Measurements from ENCODE around the gene CALML3. TPM values are rescaled to one million over a fixed set of nuclear protein-coding genes. Genes with fewer than 3 reads are reported as not detected.

Gene CALML3
- total RNA-seq, 1 experiment from 2014 or later, result not detected

DNA sequence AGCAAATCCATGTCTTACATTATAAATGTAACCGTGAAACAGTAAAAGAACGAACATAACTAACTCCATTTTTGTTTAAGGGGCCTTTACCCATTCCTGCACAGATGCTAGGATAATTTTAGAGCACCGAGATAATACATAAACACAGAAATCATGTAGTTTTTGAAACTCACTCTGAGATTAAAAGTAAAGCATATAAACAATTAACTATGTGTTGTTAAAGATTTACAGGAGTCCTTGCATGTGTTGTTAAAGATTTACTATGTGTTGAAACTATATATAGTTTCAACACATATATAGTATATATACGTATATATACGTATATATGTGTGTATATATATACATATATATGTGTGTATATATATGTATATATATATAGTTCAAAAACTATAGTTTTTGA is 7.2 kb upstream of the CALML3 start:
- H3K4me1 Mint-ChIP-seq, result peaks cover 2 to 15% of the 10 kb centered on the region in 2 experiments; a peak in 2 of 4 replicates
- WGBS (ENCODE audit: extremely low coverage, insufficient read length, low lambda C conversion rate), result no CpG with 5 or more reads among the region's 5 CpGs
- H2BK120ac ChIP-seq (ENCODE audit: low read depth, low read length, poor library complexity, severe bottlenecking), result no peak overlapping the region

More for the DNA sequence above, 7.2 kb upstream of the CALML3 start:
- H4K8ac ChIP-seq (replicated peaks; ENCODE audit: insufficient read length, low read depth, low read length), result no peak overlapping the region
- H2BK20ac ChIP-seq (ENCODE audit: low read depth, low read length, poor library complexity, severe bottlenecking), result no peak overlapping the region
- no peaks in the 10 kb centered on the region for H3K27me3 ChIP-seq (ENCODE audit: insufficient read depth, low read length)
- Mint-ChIP-seq H3K36me3 (ENCODE audit: insufficient read depth in 1 of 3, low read depth in 3 of 3) (peaks cover 5 to 20% (median 11%) of the 10 kb centered on the region in 3 experiments; a peak in 5 of 7 replicates), H3K27ac (no peak overlapping the region), H3K4me3 (no peak overlapping the region), H3K27me3 (ENCODE audit: low read depth) (peaks cover 5% of the 10 kb centered on the region), H3K9me3 (peaks cover 24 to 25% of the 10 kb centered on the region in 2 experiments)
- no peaks in the 10 kb centered on the region for H3K23me2 ChIP-seq (ENCODE audit: insufficient read length, low read depth, low read length, poor library complexity, severe bottlenecking)
- no peak overlapping the region for H3K4me2 ChIP-seq (ENCODE audit: insufficient read depth, insufficient read length, low read length)
- H3T11ph ChIP-seq (ENCODE audit: low read length), result no peak overlapping the region
- no peak overlapping the region for H3K14ac ChIP-seq (ENCODE audit: insufficient read depth, low read length)
- H3K9me3 ChIP-seq (ENCODE audit: control insufficient read depth, low read depth, low read length), result no peaks in the 10 kb centered on the region
- H3K56ac ChIP-seq (ENCODE audit: insufficient read length, low read depth, low read length), result no peak overlapping the region
- H4K91ac ChIP-seq (ENCODE audit: insufficient read length, low read depth, low read length), result no peak overlapping the region
- TF ChIP-seq, protein P1, sequence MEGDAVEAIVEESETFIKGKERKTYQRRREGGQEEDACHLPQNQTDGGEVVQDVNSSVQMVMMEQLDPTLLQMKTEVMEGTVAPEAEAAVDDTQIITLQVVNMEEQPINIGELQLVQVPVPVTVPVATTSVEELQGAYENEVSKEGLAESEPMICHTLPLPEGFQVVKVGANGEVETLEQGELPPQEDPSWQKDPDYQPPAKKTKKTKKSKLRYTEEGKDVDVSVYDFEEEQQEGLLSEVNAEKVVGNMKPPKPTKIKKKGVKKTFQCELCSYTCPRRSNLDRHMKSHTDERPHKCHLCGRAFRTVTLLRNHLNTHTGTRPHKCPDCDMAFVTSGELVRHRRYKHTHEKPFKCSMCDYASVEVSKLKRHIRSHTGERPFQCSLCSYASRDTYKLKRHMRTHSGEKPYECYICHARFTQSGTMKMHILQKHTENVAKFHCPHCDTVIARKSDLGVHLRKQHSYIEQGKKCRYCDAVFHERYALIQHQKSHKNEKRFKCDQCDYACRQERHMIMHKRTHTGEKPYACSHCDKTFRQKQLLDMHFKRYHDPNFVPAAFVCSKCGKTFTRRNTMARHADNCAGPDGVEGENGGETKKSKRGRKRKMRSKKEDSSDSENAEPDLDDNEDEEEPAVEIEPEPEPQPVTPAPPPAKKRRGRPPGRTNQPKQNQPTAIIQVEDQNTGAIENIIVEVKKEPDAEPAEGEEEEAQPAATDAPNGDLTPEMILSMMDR (conservative IDR thresholded peaks at IDR 0.05), result no peak
- no peaks in the 10 kb centered on the region for H4K20me1 ChIP-seq (ENCODE audit: control insufficient read depth, insufficient read depth, insufficient read length)
- no peak overlapping the region for H3K23ac ChIP-seq (ENCODE audit: insufficient read length, low read depth, low read length)
- H2AK5ac ChIP-seq (ENCODE audit: insufficient read length, low read length), result no peak overlapping the region
- H3K79me1 ChIP-seq (ENCODE audit: insufficient read depth, low read depth, low read length, poor library complexity, severe bottlenecking), result no peaks in the 10 kb centered on the region
- no peak overlapping the region for H2BK15ac ChIP-seq (ENCODE audit: low read depth, low read length)
- H2BK5ac ChIP-seq (ENCODE audit: insufficient read length, low read length), result no peak overlapping the region
- no peak overlapping the region for H3K27ac ChIP-seq (ENCODE audit: insufficient read length, low read depth, low read length)
- H3K18ac ChIP-seq (ENCODE audit: insufficient read length, low read depth, low read length), result no peak overlapping the region
- no peak overlapping the region for H4K5ac ChIP-seq (ENCODE audit: insufficient read length, low read depth, low read length)
- no peak overlapping the region for H3K4ac ChIP-seq (ENCODE audit: low read depth, low read length)
- H2AFZ ChIP-seq (ENCODE audit: low read length), result no peak overlapping the region
- no peak for DNase-seq
- no peak overlapping the region for H3K9ac ChIP-seq (ENCODE audit: extremely low read depth, insufficient read length, low read length)
- no peaks in the 10 kb centered on the region for H3K79me2 ChIP-seq (ENCODE audit: insufficient read depth, low read length)
- H2BK12ac ChIP-seq (ENCODE audit: insufficient read length, low read depth, low read length), result no peak overlapping the region
- no peaks in the 10 kb centered on the region for H3K4me1 ChIP-seq (ENCODE audit: insufficient read depth, low read length)

Data from H9 (cell line).